Right cardiac atrium (tissue), 5 donors: ENCODE results near the gene CTNNA3. TPM values are rescaled to one million over a fixed set of nuclear protein-coding genes. Genes with fewer than 3 reads are reported as not detected.
"Not testable (repeated sequence)": the region's sequence is repeated elsewhere in the genome, so short reads cannot be mapped to it uniquely, and the experiment has no call there.

Experiments
- ATAC-seq, 2 donors: fragments of 200-7000 bp; cut with Tn5 transposase; one replicate each; pipeline versions ENCODE4 v1.8.0 to v1.9.1; 2020; ENCODE audit warnings: moderate library complexity in 2 of 2, mild to moderate bottlenecking in 1 of 2
- DNase-seq, 3 donors: peaks; one replicate each; pipeline ENCODE4 v3.0.0-alpha.2; 2020
- H3K27ac ChIP-seq: one replicate; pipeline ENCODE4 v1.5.1; 2013; ENCODE audit warnings: mild to moderate bottlenecking, low read length, control low read depth, moderate library complexity
- H3K27me3 ChIP-seq: one replicate; pipeline ENCODE4 v1.6.1; 2013; ENCODE audit not compliant: control insufficient read depth, insufficient read depth
- H3K4me1 ChIP-seq: one replicate; pipeline ENCODE4 v1.6.1; 2013; ENCODE audit warnings: low read length; ENCODE audit not compliant: control insufficient read depth, insufficient read depth
- H3K4me3 ChIP-seq: one replicate; pipeline ENCODE4 v1.5.1; 2013; ENCODE audit warnings: low read length, control low read depth
- H3K9me3 ChIP-seq: one replicate; pipeline ENCODE4 v1.6.1; 2013; ENCODE audit warnings: low read length; ENCODE audit not compliant: control insufficient read depth
- WGBS: extraction: QIAGEN DNeasy Blood & Tissue Kit; methylation state at CpG from one replicate; pipeline ENCODE4 v1.1.7; 2013; 5-methylcytosine and 5-hydroxymethylcytosine counted together
- intact Hi-C, 4 donors: fragments of 100-400 bp; cut with DNase I; formaldehyde crosslinking; loops; one replicate each; pipeline versions ENCODE4 v1.11.0 to v1.14.0; 2022 to 2023
- polyA plus RNA-seq: library from polyadenylated mRNA; stranded (reverse); fragments of 200-250 nt; gene quantifications from one replicate; pipeline ENCODE4 v1.2.3, GENCODE V29; 2013
- total RNA-seq, 4 donors: library from RNA; stranded (reverse); fragmentation: NEBNext Ultra II Directional; extraction: Animal tissue kit (Norgen Biotek cat#: 25700); gene quantifications; one replicate each; pipeline ENCODE4 v1.2.1, GENCODE V29; 2021
- donor health status: healthy with polysubstance abuse.
- donor health status: DM: no; HTN: yes; CAD: no.
- donor health status: DM: no; HTN: no; CAD: no.
- donor health status: DM: no; HTN: yes; CAD: no; lungs with severe emphysema.
- donor health status: DM: yes; HTN: yes; CAD: no.

The CTNNA3 gene
- total and polyA plus RNA-seq, 5 donors: 4.5 to 81.7 (median 67.7) TPM

DNA sequence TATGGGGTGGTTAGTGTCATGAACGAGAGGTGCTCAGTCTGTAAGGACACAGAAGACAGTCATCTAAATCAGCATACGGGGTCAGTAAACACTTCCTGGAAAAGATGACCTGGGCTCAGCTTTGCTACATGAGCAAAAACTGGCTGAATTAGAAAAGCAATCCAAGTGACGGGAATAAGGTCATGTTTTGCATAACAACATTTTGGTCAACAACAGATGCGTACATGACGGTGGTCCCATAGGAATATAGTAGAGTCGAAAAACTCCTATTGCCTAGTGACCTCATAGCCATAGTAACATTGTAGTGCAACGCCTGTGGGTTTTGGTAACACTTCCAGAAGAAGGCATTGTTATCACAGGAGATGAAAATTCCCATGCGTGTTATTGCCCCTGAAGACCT lies 92.9 kb downstream of the CTNNA3 start:
- H3K4me3 ChIP-seq: no peak overlapping the region
- H3K27ac ChIP-seq: no peak overlapping the region
- no peaks in the 10 kb centered on the region for H3K9me3 ChIP-seq
- WGBS: 57% methylated on average over 8 of the region's 8 CpGs
- H3K4me1 ChIP-seq: no peaks in the 10 kb centered on the region
- DNase-seq: no peak
- ATAC-seq: no peak
- H3K27me3 ChIP-seq: no peaks in the 10 kb centered on the region
- intact Hi-C loops: no loop called here

DNA sequence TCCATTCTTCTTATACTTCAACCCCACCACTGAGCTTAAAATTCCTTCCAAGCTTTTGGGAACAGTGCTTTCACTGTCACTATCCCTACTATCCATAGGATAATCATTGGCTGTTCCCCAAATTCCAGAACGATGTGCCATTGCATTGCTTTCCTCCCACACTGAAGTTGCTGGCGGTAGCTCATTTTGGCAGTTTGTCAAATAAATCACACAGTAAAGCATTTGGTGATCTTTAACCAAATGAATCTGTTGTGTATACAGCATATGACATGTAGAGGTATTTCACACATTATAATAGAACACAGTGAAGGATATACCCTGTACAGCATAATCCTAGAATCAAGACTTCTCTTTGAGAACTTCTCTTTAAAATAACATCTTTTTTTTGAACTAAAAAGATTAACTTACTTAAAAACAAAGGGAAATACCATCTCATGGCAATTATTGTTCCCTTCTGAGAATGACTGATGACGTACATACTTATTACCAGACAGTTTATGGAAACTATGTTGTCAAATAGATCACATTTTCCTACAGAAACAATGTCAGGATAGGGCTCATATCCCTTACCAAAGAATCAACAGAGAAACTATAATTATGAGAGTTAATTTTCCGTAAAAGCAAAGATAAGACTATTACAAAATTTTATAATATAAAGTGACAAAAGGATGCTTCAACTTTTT lies 93.6 kb downstream of the CTNNA3 start:
- intact Hi-C loops: no loop called here
- WGBS: 36% methylated on average over 4 of the region's 4 CpGs
- H3K27ac ChIP-seq: no peak overlapping the region

DNA sequence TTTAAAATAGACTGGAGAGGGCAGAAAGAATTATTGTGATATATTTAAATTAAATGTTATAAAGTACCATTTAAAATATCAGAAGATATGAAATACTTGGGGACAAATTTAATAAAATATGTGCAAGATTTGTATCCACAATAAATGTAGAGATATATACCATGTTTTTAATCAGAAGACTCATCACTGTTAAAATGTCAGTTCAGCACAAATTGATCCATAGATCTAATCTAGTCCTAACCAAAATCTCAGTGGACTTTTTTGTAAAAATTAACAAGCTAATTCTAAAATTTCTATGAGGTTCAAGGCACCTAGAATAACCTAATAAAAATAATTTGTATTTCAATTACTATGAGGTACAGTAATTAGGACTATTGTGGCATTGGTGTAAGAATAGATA lies 96.4 kb downstream of the CTNNA3 start:
- no peak overlapping the region for H3K27ac ChIP-seq
- ATAC-seq (no peak), DNase-seq (no peak)
- H3K4me3 ChIP-seq: no peak overlapping the region
- H3K27me3 ChIP-seq: no peaks in the 10 kb centered on the region
- no peaks in the 10 kb centered on the region for H3K9me3 ChIP-seq
- H3K4me1 ChIP-seq: no peaks in the 10 kb centered on the region
- intact Hi-C loops: no loop called here

More for the DNA sequence above, 93.6 kb downstream of the CTNNA3 start:
- no peaks in the 10 kb centered on the region for H3K9me3 ChIP-seq
- no peak overlapping the region for H3K4me3 ChIP-seq
- H3K4me1 ChIP-seq: no peaks in the 10 kb centered on the region
- no peak for ATAC-seq
- DNase-seq: no peak
- H3K27me3 ChIP-seq: no peaks in the 10 kb centered on the region

DNA sequence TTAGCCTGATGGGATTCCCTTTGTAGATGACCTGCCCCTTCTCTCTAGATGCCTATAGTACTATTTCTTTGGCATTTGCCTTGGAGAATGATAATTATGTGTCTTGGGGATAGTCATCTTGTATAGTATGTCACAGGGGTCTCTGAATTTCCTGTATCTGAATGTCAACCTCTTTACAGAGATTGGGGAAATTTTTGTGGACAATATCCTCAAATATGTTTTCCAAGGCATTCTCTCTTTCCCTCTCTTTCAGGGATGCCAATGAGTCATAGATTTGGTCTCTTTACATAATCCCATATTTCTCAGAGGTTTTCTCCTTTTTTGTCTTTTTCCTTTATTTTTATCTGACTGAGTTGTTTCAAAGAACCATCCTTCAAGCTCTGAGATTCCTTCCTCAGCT lies 99.4 kb downstream of the CTNNA3 start:
- Histone ChIP-seq H3K4me3 (no peak overlapping the region), H3K9me3 (no peaks in the 10 kb centered on the region), H3K27me3 (no peaks in the 10 kb centered on the region), H3K4me1 (no peaks in the 10 kb centered on the region), H3K27ac (no peak overlapping the region)
- no peak for DNase-seq
- intact Hi-C loops: no loop called here
- ATAC-seq: no peak

DNA sequence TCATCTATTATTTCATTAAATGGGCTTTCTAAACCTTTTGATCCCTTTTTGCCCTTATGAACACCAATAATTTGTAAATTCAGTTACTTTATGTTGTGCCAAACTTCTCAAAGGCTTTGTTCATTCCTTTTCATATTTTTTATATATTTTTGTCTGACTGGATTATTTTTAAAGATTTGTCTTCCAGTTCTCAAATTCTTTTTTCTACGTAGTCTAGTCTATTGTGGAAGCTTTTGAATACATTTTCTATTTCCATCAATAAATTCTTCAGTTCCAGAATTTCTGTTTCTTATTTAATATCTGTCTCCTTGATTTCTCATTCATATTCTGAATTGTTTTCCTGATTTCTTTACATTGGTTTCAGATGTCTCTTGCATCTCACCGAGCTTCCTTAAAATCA lies 108.2 kb downstream of the CTNNA3 start:
- peaks cover 3% of the 10 kb centered on the region for H3K9me3 ChIP-seq
- intact Hi-C loops: no loop called here
- ATAC-seq (no peak), DNase-seq (no peak)
- no peak overlapping the region for H3K27ac ChIP-seq
- H3K27me3 ChIP-seq: no peaks in the 10 kb centered on the region
- H3K4me1 ChIP-seq: no peaks in the 10 kb centered on the region
- WGBS: 79% methylated on average over 2 of the region's 2 CpGs
- H3K4me3 ChIP-seq: no peak overlapping the region

DNA sequence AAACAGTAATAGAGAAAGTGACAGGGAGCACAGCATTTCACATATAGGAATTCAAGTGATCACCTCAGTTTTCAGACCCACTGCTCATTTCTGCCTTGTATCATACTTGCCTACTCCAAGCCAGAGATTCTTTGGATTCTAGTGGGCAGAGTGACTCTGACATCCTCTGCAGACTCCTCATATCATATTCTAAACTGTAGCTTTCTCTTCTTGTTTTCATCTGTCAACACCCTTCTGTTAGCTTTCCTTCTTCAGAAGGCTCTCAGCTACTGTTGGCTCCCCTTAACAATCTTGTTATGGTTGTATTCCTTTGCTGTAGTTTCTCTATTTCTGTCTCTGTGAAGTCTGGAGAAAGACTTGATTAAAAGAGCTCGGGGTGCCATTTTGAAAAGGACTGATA lies 120.5 kb downstream of the CTNNA3 start:
- Histone ChIP-seq H3K27ac (no peak overlapping the region), H3K9me3 (no peaks in the 10 kb centered on the region), H3K27me3 (no peaks in the 10 kb centered on the region), H3K4me3 (no peak overlapping the region), H3K4me1 (no peaks in the 10 kb centered on the region)
- 28% methylated on average over 1 of the region's 1 CpG for WGBS
- DNase-seq: no peak
- ATAC-seq: peak in 1 of 2 donors; percentile 51
- intact Hi-C loops: no loop called here

DNA sequence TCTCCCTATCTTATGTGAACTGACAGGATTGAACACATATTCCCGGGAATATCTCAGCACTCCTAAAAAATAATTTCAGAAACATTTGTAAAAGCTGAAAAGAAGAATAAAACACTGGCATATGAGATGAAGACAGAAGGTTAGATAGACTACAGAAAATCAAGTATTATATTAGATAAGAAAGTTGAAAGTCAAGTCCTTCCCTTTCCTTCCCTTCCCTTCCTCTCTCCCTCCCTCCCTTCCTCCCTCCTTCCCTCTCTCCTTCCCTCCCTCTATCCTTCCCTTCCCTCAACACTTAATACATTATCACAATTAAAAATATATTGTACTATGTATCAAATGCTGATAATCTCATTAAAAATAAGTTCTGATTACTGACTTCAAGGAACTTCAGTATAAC lies 122.5 kb downstream of the CTNNA3 start:
- no peak for ATAC-seq
- intact Hi-C loops: no loop called here

DNA sequence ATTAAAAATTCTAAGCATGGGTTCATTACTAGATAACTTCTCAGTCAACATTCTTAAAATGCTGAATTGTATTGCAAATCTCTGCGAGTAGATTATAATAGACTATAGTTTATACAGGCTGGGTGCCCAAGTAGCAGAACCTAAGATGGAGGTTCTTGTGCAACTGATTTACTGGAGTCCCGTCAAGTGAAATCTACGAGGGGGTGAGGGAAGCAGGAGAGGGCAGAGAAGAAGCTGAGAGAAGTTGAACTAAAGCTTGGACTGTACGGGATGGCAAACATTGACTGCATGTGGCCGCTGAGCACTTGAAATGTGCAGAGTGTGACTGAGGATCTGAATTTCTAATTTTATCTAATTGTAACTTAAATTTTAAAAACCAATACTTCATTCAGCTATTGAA lies 124.5 kb downstream of the CTNNA3 start:
- no peaks in the 10 kb centered on the region for H3K4me1 ChIP-seq
- WGBS: 78% methylated on average over 5 of the region's 5 CpGs
- no peaks in the 10 kb centered on the region for H3K9me3 ChIP-seq
- H3K27ac ChIP-seq: no peak overlapping the region
- intact Hi-C loops: no loop called here
- DNase-seq (no peak), ATAC-seq (no peak)
- no peaks in the 10 kb centered on the region for H3K27me3 ChIP-seq
- no peak overlapping the region for H3K4me3 ChIP-seq

More for the DNA sequence above, 122.5 kb downstream of the CTNNA3 start:
- Histone ChIP-seq H3K4me1 (no peaks in the 10 kb centered on the region), H3K27me3 (no peaks in the 10 kb centered on the region), H3K27ac (no peak overlapping the region), H3K4me3 (no peak overlapping the region), H3K9me3 (no peaks in the 10 kb centered on the region)
- DNase-seq: no peak
- 61% methylated on average over 1 of the region's 1 CpG for WGBS

DNA sequence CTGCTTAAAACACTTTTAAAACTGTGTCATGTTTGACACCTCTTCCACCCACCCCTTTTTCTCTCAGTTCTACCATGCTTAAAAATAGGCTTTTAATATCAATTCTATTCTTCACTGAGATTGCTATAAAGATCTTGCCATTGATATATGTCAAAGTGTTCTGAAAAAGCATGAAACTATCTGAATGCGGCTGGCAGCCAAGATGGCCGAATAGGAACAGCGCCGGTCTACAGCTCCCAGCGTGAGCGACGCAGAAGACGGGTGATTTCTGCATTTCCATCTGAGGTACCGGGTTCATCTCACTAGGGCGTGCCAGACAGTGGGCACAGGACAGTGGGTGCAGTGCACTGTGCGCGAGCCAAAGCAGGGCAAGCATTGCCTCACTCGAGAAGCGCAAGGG lies 137.7 kb downstream of the CTNNA3 start:
- H3K27ac ChIP-seq, H3K4me3 ChIP-seq, ATAC-seq, DNase-seq, H3K27me3 ChIP-seq, H3K9me3 ChIP-seq, H3K4me1 ChIP-seq, intact Hi-C loops: not testable (repeated sequence)
- WGBS: 97% methylated on average over 14 of the region's 14 CpGs

DNA sequence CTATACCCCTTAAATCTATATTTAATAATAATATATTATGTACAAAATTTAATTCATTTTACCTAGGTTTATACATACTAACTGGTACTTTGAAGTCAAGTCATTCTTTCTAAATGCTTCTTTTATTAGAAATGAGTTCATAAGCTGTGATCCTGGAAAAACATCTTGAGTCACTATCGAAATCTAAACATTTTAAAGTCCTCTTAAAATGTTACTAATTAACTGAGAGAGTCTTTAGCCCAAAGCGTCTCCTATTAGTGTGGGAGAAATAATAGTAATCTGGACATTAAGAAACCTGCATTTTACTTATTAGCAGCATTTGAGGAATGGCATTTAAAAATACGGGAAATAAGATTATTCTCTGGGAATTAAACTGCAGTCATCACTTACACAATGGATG lies 142.7 kb downstream of the CTNNA3 start:
- no peak for ATAC-seq
- WGBS: 87% methylated on average over 3 of the region's 3 CpGs
- no peaks in the 10 kb centered on the region for H3K9me3 ChIP-seq

DNA sequence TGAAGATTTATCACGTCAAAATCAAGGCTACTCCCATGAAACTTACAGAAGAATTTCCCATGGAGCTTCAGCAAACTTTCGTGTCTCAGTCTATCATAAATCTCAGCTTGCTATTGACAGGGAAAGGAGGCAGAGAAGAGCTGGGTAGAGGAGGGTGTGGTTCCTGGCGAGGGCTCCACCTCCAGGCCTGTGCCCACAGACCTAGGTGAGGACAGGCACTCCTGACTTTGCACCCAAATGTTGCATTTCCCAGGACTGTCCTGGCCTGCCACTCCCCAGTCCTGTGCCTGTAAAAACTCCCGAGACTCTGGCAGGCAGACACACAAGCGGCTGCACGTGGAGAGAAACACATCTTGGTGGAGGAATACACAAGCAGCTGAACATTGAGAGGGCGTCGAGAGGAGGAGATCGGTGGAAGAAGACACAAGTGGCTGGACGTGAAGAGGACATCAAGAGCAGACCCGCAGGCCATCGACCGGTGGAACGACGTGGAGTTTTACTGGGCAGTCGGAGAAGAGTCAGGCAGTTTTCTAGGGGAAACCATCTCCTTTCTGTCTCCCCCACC lies 145.1 kb downstream of the CTNNA3 start:
- H3K9me3 ChIP-seq: no peaks in the 10 kb centered on the region
- no peak overlapping the region for H3K27ac ChIP-seq
- ATAC-seq: no peak
- H3K27me3 ChIP-seq: no peaks in the 10 kb centered on the region
- DNase-seq: peak in 1 of 3 donors; percentile 41
- intact Hi-C loops: no loop called here
- WGBS: 78% methylated on average over 16 of the region's 16 CpGs
- H3K4me1 ChIP-seq: no peaks in the 10 kb centered on the region
- H3K4me3 ChIP-seq: no peak overlapping the region

More for the DNA sequence above, 142.7 kb downstream of the CTNNA3 start:
- intact Hi-C loops: no loop called here
- Histone ChIP-seq H3K27me3 (no peaks in the 10 kb centered on the region), H3K4me3 (no peak overlapping the region), H3K4me1 (no peaks in the 10 kb centered on the region), H3K27ac (no peak overlapping the region)
- no peak for DNase-seq

DNA sequence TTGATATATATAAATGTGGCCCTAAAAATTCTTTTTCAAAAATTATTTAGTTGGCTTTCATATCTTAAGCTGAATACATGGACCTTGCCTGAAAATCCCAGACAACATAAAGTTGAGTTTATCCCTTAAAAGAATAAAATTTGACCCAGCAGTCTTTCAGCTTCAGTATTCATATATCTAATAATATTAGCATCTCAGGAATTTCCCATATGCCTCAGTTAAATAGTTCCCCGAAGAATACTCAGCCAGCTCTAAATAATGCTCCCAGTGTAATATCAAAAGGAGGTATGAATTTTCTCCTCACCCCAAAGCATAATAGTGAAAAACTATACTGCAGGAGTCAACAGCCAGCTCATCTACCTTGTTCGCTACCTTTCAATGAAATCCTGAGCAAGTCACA lies 145.9 kb downstream of the CTNNA3 start:
- Histone ChIP-seq H3K27me3 (no peaks in the 10 kb centered on the region), H3K9me3 (no peaks in the 10 kb centered on the region), H3K27ac (no peak overlapping the region), H3K4me3 (no peak overlapping the region), H3K4me1 (no peaks in the 10 kb centered on the region)
- 65% methylated on average over 2 of the region's 2 CpGs for WGBS
- no peak for ATAC-seq
- no peak for DNase-seq
- intact Hi-C loops: no loop called here
